SIG-M5 (cell line): ENCODE results near the gene ZNF76.
A peak's percentile ranks its signal among the peaks of the same experiment; 100 is the strongest.
"Not testable (repeated sequence)": the region's sequence is repeated elsewhere in the genome, so short reads cannot be mapped to it uniquely, and the experiment has no call there.

Experiments used
- DNase-seq: peaks from one replicate; lab custom pipeline; 2025; lab: John Stamatoyannopoulos, UW

The ZNF76 gene

DNA sequence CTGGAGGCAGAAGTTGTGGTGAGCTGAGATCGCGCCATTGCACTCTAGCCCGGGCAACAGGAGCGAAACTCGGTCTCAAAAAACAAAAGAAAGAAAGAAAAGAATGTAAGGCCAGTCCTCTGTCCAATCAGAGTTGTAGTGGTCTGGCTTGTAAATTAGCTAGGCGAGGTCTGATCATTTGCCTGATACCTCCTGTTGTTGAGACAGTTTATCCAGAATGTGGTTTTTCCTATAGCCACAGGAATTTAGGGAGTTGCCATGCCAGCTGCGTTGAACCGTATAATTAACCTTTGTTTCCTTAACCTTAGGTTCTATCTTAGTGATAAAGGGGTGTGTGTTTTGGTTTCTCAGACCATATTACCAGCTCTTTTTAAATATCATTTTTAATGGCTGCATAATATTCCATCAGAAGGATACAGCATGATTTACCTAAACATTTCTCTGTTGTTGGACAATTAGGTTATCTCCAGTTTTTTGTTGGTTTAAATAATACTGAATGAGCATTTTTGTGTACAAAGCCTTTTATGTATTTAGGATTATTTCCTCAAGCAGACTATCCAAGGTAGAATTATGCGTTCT lies 71.1 kb downstream of the ZNF76 start:
- DNase-seq = no peak

DNA sequence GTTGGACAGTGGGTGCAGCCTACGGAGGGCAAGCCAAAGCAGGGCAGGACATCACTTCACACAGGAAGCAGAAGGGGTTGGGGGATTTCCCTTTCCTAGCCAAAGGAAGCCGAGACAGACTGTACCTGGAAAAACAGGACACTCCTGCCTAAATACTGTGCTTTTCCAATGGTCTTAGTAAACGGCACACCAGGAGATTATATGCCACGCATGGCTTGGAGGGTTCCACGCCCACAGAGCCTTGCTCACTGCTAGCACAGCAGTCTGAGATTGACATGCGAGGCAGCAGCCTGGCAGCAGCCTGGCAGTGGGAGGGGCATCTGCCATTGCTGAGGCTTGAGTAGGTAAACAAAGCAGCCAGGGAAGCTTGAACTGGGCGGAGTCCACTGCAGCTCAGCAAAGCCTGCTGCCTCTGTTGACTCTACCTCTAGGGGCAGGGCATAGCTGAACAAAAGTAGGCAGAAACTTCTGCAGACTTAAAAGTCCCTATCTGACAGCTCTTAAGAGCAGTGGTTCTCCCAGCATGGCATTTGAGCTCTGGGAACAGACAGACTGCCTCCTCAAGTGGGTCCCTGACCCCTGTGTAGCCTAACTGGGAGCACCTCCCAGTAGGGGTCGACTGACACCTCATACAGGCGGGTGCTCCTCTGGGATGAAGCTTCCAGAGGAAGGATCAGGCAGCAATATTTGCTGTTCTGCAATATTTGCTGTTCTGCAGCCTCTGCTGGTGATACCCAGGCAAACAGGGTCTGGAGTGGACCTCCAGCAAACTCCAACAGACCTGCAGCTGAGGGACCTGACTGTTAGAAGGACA lies 72.7 kb downstream of the ZNF76 start:
- DNase-seq = not testable (repeated sequence)

DNA sequence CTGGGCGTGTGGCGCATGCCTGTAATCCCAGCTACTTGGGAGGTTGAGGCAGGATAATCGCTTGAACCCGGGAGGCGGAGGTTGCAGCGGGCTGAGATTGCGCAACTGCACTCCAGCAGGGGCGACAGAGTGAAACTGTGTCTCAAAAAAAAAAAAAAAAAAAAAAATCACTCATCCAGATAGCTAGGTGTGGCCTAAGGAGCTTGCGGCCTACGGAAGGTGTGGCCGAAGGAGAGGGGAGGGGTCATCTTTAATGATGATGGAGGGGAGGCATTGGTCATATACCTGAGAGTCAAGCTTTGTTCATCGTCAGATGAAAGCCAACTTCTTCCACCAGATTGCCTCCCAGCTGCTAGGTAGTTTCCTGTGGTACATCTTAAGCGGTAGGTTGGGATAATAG lies 82.0 kb downstream of the ZNF76 start:
- DNase-seq = no peak

DNA sequence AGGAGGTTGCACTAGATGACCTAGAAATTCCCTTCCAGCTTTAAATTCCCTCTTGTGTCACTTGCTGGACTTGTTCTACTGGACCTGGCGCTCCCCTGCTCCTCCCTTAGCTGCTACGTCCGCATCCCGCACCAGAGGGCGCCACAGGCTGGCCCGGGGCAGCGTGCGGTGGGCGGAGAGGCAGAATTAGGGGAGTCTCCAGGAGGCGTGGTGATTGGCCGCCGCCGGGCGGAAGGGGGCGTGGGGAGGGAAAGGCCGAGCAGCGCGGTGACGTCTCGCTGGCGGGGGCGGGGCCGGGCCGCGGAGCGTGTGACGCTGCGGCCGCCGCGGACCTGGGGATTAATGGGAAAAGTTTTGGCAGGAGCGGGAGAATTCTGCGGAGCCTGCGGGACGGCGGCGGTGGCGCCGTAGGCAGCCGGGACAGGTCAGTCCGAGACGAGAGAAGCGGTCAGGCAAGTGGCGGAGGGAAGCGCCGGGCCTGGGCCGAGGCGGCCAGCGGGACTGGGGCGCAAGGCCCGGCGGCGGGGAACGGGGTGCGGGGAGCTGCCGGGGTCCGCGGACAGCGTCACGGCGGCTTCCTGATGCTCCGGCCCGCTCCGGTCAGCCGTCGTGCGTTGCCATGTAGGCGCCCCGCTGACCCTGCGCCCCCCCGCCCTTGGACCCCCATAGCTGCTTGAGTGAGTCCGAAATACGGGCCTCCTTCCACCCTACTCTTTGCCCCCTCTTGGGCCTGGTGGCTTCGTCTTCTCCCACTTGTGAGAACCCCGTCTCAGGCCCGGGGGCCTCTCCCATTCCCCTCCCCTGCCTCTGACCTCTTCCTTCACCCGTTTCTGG lies 82.9 kb downstream of the ZNF76 start, which contains the start of gene PPARD:
Gene PPARD, plus strand, starts transcription at position 301 of the 834 bp plus-strand sequence. CDS start 68,530 bp downstream, outside the sequence.
- DNase-seq = peak; percentile 37

- DNase-seq = peak; percentile 5
These were observed 83.7 kb downstream of the ZNF76 start for GRCh38 chr6:35343092-35343834.

DNA sequence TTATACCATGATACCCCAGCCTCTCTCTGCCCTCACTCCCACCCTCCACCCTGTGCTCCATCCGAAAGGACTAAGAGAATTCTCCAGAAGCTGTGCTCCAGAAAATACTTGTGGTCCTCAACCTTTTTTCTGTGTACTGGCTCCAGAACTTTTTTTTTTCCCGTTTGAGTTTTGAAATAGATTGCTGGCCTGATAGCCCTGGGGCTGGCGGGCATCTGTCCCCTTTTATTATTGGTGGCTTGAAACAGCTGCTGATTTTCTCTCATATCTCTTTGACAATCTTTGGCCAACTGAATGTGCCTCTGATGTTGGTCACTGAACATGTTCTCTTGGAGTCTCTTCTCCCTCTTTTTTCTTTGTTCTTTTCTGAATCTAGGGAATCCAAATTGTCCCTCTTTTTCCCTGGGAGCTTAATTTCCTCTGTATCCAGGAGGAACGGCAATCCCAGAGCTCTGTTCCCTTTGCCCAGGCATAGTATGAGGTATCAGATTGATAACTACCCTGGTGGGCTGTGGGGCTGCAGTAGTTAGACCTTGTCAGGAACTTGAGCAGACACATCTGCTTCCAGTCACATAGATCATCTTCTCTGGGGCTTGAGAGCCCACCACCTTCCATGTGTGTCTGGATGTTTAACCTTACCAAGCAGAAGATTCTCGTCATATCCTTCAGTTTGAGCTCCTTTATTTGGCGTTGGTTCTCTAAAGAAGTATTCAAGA lies 84.5 kb downstream of the ZNF76 start:
- DNase-seq = no peak
